ENCODE measurements around the gene IGF2R. TPM values are rescaled to one million over a fixed set of nuclear protein-coding genes. Genes with fewer than 3 reads are reported as not detected.
"Not testable (repeated sequence)": the region's sequence is repeated elsewhere in the genome, so short reads cannot be mapped to it uniquely, and the experiment has no call there.

IGF2R gene
- total RNA-seq, 1 experiment from 2014 or later: 29.8 TPM

DNA sequence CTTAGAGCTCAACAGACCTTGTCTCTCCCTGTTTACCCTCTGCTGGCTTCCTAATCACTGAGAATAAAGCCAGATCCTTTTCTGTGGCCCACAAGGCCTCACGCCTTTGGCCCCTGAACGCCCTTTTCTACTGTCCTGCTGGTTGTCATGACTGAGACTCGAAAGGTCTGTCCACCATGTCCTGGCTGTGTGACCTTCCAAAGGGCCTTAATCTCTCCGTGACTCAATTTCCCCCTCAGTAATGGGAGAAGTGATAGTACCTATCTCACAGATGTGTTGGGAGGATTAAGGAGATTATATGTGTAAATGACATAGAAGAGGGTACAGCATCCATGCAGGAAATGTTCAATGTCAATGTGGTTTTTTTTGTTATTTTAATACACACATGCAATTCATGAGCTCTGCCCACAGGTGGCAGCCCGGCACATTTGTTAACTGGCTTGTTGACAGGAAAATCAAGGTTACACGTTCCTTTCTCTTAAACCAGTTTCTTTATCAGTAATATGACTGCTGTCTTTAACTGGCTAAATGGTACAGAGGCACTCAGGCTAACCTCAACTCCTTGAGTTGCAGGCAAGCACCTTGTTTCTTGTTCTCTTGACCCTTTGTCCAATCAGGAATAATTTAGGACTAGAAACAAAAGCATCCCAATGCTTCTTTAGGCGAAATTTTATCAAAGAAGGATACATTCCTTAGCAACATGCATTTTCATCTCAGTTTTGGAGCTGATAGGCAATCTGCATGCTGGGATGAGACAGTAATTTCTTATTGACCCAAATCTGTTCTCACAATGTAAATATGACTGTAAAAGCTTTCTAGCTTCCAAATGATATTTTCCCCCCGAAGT lies 169.3 kb downstream of the IGF2R start:
- peak; percentile 25 for DNase-seq (ENCODE audit: low spot score)

DNA sequence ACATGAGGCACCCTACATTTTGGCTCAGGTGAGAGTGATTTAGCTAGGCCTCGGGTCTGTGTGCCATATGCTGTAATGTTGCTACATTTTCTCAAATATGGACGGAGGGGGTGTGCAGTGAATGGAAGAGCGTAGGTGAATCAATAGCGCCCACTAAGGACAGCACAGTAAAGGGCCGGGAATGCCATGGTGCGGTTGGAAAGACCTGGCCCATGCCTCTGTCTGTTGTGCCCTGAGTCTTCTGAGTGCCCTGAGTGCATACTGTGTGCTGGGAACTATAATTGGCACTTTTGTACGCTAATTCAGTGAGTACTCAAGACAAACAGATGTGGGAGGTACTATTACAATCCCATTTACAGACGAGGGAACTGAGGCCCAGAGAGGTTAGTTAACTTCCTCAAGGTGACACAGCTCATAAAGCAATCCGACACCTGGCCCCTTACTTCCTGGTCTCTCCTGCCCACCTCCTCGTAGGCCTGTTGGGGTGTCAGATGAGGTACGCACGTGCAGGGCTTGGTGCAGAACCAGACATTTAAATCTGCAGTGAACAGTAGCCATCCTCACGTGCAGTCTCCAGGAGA lies 170.0 kb downstream of the IGF2R start:
- DNase-seq (ENCODE audit: low spot score): no peak

DNA sequence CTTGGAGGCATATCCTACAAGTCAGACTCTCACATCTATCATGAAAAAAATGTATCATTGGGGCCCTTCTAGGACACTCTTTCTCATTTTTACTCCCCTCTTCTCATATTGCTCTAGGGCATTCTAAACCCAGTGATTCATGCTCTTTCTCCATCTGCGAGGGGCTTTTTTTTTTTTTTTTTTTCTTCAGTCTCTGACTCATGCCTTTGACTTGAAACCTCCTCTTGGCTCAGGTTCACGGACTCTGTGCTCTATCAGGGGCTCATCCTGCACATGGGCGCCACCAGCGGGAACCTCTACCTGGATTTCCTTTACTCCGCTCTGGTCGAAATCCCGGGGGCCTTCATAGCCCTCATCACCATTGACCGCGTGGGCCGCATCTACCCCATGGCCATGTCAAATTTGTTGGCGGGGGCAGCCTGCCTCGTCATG lies 170.6 kb downstream of the IGF2R start:
- peak; percentile 22 for DNase-seq (ENCODE audit: low spot score)

DNA sequence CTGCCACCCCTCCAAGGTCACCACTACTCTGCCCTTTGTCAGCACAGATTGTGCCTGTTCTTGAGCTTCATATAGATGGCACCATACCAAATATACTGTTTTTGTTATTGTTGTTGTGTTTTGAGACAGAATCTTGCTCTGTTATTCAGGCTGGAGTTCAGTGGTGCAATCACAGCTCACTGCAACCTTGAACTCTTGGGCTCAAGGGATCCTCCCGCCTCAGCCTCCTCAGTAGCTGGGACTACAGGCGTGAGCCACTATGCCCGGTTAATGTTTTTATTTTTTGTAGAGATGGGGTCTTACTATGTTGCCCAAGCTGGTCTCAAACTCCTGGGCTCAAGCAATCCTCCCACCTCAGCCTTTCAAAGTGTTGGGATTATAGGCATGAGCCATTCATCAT lies 171.6 kb downstream of the IGF2R start:
- not testable (repeated sequence) for DNase-seq (ENCODE audit: low spot score)

DNA sequence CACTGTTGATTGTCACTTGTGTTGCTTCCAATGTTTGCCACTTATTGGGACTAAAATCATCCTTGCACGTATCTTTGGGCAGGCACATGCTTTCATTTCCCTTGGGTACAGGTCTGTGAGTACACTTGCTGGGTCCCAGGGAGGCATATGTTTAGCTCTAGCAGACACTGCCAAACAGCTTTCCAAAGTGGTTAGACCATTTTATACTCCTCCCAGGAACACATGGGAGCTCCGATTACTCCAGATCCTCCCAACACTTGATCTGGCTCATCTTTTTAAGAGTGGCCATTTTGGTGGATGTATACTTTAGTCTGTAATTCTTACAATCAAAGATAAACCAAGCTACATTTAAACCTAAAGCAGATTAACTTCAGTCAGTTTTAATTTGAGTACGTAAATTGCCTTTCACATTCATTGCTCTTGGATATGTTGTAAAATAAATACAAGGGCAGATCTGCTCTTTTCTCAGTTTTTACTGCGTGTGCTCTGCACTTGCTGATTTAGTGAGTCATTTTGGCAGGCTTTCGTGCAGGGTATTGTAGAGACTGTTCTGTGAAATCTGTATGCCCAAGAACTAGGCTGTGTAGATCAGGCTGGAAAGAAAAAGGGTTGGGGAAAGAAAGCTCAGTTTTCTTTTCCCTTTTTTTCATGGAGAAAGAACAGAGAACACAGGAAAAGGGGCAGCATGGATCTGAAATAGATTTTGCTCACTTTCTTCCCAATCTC lies 172.3 kb downstream of the IGF2R start:
- DNase-seq (ENCODE audit: low spot score): no peak

DNA sequence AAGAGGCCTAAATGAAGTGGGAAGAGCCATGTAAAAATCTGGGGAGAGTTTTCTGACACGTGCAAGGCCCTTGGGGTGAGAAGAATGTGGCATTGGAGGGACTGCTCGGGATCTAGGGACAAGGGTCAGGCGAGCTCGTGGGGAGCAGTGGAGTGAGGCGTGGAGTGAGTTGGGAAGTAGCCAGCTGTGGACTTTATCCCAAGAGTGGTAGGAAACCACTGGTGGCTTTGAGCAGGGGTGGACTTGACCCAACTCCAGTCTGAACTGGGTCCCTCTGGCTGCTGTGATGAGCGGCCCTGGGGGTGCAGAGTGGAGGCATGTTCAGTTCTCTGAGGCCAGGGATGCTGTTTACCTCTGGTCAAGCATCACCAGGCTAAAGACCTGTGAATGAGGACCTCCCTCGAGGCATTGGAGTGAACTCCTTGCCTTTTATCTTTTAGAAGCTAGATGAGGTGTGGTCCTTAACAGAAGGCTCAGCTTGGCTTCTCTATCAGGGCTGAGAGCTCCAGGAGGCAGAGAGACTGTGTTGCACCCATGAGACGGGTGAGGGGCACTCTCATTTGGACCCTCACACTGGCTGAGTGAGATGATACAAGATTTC lies 173.3 kb downstream of the IGF2R start:
- DNase-seq (ENCODE audit: low spot score): no peak

DNA sequence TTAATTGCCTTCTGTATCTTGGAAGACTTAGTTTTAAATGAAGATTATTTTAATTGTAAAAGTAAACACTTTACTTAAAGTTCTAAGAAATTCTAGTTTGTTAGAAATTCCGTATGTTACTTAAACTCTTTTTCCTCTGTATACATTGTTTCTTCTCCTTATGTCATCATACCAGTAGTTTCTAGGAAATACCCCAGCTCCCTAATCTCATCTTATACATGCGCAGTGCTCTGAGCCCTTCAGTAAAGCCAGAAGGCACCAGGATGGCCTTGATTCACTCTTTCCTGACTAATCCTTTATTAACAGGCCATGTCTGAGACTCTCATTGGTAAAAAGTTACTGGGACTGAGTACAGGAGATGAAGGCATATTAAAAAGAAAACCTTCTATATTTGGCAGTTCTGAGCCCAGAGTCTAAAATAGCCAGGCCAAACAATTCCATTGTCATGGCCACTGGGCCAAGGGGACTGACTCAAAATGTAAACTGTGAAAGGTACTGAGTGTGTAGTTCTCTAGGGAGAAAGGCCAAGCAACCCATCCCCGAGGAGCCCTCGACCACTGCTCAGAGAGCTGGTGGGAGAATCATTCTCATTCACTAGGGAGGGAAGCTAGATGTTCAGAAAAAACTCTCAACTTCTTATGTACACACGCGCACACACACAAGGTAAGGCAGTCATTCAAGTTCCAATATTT lies 177.7 kb downstream of the IGF2R start:
- no peak for DNase-seq (ENCODE audit: low spot score)

DNA sequence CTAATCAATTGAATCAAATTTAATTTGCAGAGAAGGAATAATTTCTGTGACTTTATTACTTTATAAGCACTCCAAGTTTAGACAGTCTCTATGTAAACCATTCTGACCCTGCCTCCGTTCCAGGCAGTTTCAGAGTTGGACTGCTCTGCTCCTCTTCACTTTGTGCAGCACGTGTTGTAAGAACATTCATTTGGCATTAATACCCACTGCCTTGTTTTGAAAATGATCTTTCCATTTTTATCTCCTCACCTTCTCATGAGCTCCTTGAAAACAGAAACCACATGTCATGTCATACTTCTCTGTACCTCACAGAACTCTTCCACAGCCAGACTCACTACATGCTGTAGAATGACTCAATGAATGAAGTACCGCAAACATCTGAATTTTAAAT lies 178.3 kb downstream of the IGF2R start:
- no peak for DNase-seq (ENCODE audit: low spot score)

DNA sequence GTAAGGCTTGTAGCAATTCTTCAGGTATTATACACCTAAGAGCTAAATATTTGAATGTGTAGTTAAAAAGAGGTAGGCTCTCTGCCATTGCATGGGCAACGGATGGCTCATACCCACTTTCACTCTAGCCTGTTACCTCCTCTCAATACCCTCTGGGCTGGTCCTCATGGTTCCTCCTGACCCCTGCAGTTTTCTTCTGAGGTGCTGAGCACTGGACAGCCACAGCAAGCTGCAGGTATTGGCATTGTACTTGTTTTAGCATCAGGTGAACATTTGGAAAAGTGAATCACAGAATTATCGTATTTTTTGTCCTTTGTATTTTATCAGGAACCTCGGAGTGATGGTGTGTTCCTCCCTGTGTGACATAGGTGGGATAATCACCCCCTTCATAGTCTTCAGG lies 185.6 kb downstream of the IGF2R start:
- no peak for DNase-seq (ENCODE audit: low spot score)

DNA sequence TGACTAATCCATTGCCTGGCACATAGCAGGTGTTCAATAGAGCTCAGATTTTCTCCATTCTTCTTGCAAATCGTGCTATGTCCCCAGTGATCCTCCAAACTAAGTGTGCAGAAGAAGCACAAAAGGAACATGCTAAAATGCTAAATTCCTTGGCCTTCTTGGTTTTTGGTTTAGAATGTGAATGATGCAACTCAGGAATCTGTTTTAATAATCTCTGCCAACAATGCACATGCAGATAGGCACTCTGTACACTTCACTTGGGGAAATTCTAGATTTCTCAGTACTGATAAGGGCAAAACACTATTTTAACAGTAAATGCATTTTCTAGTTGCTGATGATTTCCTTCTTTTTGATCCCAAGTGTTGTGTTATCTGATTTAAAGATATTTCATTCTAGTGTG lies 188.0 kb downstream of the IGF2R start:
- DNase-seq (ENCODE audit: low spot score): no peak

DNA sequence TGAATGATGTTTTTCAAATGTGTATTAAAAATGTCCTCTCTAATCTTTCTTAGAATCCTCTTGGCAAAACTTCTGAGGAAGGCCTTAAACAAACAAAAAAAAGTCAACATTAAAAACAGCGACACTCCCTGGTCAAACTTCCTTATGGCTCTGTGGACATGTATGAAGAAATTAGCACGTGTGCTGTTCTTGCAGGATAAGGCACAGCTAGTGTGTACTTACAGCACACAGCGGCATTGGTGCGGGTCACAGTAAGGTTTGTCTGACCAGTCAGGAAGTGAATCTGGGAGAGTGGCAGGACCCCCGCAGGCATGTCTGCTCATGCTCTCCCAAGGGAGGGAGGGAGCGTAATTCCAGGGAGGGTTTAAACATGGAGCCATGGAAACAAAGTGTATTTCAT lies 191.6 kb downstream of the IGF2R start:
- no peak for DNase-seq (ENCODE audit: low spot score)

Other genes with a start within 250 kb of the IGF2R start
- gene WTAP, start 241.6 kb upstream of the IGF2R start, total RNA-seq (2014; rRNA removed; shearing (Covaris generic)): 56.3 and 61.8 TPM in 2 replicates
- 37.4 and 40.5 TPM in 2 replicates for gene ACAT2, start 207.0 kb upstream of the IGF2R start, total RNA-seq (2014; rRNA removed; shearing (Covaris generic))
- gene TCP1, start 179.5 kb upstream of the IGF2R start, total RNA-seq (2014; rRNA removed; shearing (Covaris generic)): 210 and 251 TPM in 2 replicates
- gene MRPL18, start 178.6 kb upstream of the IGF2R start, total RNA-seq (2014; rRNA removed; shearing (Covaris generic)): 107 and 120 TPM in 2 replicates
- gene PNLDC1, start 168.8 kb upstream of the IGF2R start, total RNA-seq (2014; rRNA removed; shearing (Covaris generic)): not detected in 2 replicates
- not detected in 2 replicates for gene MAS1, start 78.1 kb upstream of the IGF2R start, total RNA-seq (2014; rRNA removed; shearing (Covaris generic))
- gene SLC22A1, start 152.7 kb downstream of the IGF2R start, total RNA-seq (2014; rRNA removed; shearing (Covaris generic)): not detected in 2 replicates